ENCODE results near the gene FRMD7.

Gene FRMD7

DNA sequence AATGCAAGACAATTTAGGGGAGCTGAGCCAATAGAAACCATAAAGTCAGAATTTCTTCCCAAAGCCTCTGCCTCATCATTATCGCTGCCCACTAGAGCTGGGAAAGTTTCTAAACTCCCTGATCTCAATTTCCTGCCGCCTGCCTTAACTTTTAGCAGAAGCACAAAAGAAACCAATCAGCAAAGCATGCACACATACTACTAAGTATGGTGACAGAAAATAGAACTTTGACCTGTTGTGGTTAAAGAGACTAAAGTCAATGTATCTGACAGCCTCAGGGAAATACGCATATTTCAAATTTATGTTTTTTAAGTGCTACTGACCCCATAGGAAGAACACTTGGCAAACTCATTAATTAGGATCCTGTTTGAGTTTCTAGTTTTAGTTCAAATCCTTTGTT, 94.7 kb downstream of the FRMD7 start:
- no peak for DNase-seq

DNA sequence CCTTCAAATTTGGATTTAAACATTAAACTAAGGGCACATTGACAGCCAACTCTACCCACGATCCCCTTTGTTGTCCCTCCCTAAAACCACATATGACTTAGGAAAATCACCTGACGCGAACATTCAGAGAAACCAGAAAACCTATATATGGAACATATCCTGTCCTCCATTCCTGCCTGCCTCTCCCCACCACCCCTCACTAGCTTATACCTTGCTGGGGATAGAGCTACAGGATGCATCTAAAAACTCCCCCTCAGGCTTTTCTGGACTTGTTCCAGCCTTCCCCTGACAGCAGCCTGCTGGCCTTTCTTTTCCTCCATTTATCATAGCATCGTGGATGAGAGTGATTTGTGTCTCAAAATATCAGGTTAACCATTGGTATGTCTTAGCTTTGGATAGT, 96.0 kb downstream of the FRMD7 start:
- DNase-seq = no peak

DNA sequence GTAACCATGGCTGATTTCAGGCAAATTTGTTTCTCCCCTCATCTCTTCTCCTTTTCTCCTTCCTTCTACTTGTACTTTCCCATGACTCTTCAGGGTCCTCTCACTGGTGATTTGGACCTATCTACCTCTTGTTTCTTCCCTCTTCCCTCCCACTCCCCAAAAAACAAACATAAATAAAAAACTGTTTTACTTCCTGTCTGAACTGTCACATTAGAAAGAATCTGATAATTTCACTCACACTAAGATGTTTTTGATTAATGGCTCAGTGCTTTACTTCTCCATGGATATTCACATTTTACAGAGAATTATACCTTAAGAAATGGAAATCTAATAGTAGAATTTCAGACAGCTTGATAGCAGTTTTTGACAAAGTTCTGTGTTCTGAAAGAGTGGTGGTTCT, 97.6 kb downstream of the FRMD7 start:
- DNase-seq = no peak
